Panc1 (cell line): Measurements from ENCODE around the gene DNAH7. TPM values are rescaled to one million over a fixed set of nuclear protein-coding genes. Genes with fewer than 3 reads are reported as not detected.

Source experiments
- ATAC-seq: fragments of 200-7000 bp; cut with Tn5 transposase; 2 replicates; pipeline ENCODE4 v1.9.1; 2020; ENCODE audit warnings: mild to moderate bottlenecking, moderate library complexity
- BruUV-seq: library from RNA; stranded (reverse); fragments of 400-500 nt; replicated peaks from 2 replicates; lab custom pipeline; 2021; lab: Mats Ljungman, UMichigan
- CTCF ChIA-PET: fragments of 300-600 bp; sonication (Branson Sonifier 250); formaldehyde crosslinking; loops from one replicate; lab custom pipeline; 2022; ENCODE audit warnings: antibody characterized with exemption; lab: Charles Lee
- POLR2A ChIA-PET: fragments of 300-600 bp; sonication (Branson Sonifier 250); formaldehyde crosslinking; loops from one replicate; lab custom pipeline; 2022; ENCODE audit warnings: antibody characterized with exemption; lab: Charles Lee
- DNase-seq: peaks from one replicate; pipeline ENCODE4 v3.0.0-alpha.2; 2010; ENCODE audit warnings: low read depth, low spot score
- H3K27ac ChIP-seq: 2 replicates; pipeline ENCODE4 v1.5.1; 2011; ENCODE audit warnings: mild to moderate bottlenecking, low read length, inconsistent platforms
- H3K27me3 ChIP-seq: fragments of 200-500 bp; sonication (Bioruptor generic); 2 replicates; pipeline ENCODE4 v1.6.0; 2014; ENCODE audit warnings: low read length, inconsistent platforms; ENCODE audit not compliant: control insufficient read depth, insufficient read depth
- H3K36me3 ChIP-seq: fragments of 200-500 bp; sonication (Bioruptor generic); 2 replicates; pipeline ENCODE4 v1.5.1; 2014; ENCODE audit warnings: inconsistent platforms, mild to moderate bottlenecking, low read length, moderate library complexity; ENCODE audit not compliant: control insufficient read depth, insufficient read depth
- H3K4me1 ChIP-seq: 2 replicates; pipeline ENCODE4 v1.5.1; 2011; ENCODE audit warnings: inconsistent platforms, mild to moderate bottlenecking, low read length, moderate library complexity; ENCODE audit not compliant: control insufficient read depth, insufficient read depth
- H3K4me3 ChIP-seq, 2 experiments: 2 replicates each; pipeline ENCODE4 v1.5.1; 2011 to 2012; ENCODE audit warnings: low read depth in 2 of 2, low read length in 2 of 2, mild to moderate bottlenecking in 2 of 2, inconsistent platforms in 1 of 2, moderate library complexity in 1 of 2
- H3K9me3 ChIP-seq: fragments of 200-500 bp; sonication (Bioruptor generic); 2 replicates; pipeline ENCODE4 v1.5.1; 2014; ENCODE audit warnings: low read depth, mild to moderate bottlenecking, inconsistent platforms, low read length, moderate library complexity; ENCODE audit not compliant: control insufficient read depth, insufficient read depth
- CTCF ChIP-seq: fragments of 450-650 bp; IDR thresholded peaks from 2 replicates; pipeline ENCODE4 v1.5.1; 2017; ENCODE audit warnings: mild to moderate bottlenecking
- POLR2AphosphoS5 ChIP-seq: IDR thresholded peaks from 2 replicates; pipeline ENCODE4 v1.6.1; 2012; ENCODE audit warnings: mild to moderate bottlenecking, low read depth, low read length, moderate library complexity
- SIN3A ChIP-seq: IDR thresholded peaks from 2 replicates; pipeline ENCODE4 v1.6.1; 2012; ENCODE audit warnings: low read depth, mild to moderate bottlenecking, low read length, moderate library complexity, borderline replicate concordance; ENCODE audit not compliant: insufficient read depth
- TCF7L2 ChIP-seq: IDR thresholded peaks from 2 replicates; pipeline ENCODE4 v1.6.1; 2011; ENCODE audit warnings: mild to moderate bottlenecking, low read depth, low read length, inconsistent platforms
- in situ Hi-C: cut with HindIII; loops from 2 replicates; pipeline ENCODE4 v1.10.0; 2016; ENCODE audit warnings: low sequenced_read_pairs, low pct_unique_long_range_greater_than_20kb
- intact Hi-C: fragments of 100-400 bp; cut with micrococcal nuclease; formaldehyde crosslinking; loops from one replicate; pipeline ENCODE4 v1.10.0; 2022; ENCODE audit not compliant: unreplicated experiment
- total RNA-seq: library from RNA; stranded (reverse); gene quantifications from one replicate; pipeline ENCODE4 v1.2.1, GENCODE V29; 2021; ENCODE audit not compliant: unreplicated experiment
- TF ChIP-seq, protein P1 (sequence below), 2 experiments: IDR thresholded peaks; 2 replicates each; pipeline ENCODE4 v1.6.1; 2011 to 2012; ENCODE audit warnings: low read depth in 2 of 2, control low read depth in 1 of 2, low read length in 1 of 2, mild to moderate bottlenecking in 1 of 2, moderate library complexity in 1 of 2; ENCODE audit not compliant: insufficient read depth in 1 of 2

Gene DNAH7
- total RNA-seq, 1 experiment from 2014 or later, result 0.98 TPM

GRCh38 chr2:195857132-195857531 is 211.5 kb downstream of the DNAH7 start:
- POLR2A ChIA-PET, result no interaction called here
- Histone ChIP-seq H3K4me1 (no peaks in the 10 kb centered on the region), H3K4me3 (no peak overlapping the region), H3K9me3 (no peaks in the 10 kb centered on the region), H3K36me3 (no peaks in the 10 kb centered on the region; the same call in 1 of the 2 replicates), H3K27ac (no peak overlapping the region), H3K27me3 (no peaks in the 10 kb centered on the region)
- in situ Hi-C loops (no loop called here), intact Hi-C loops (no loop called here)
- no TSS peak for BruUV-seq
- no peak for ATAC-seq
- DNase-seq, result no peak
- CTCF ChIA-PET, result no interaction called here
- TF ChIP-seq SIN3A (no peak), TCF7L2 (no peak), CTCF (no peak), POLR2AphosphoS5 (no peak)
- TF ChIP-seq, protein P1, sequence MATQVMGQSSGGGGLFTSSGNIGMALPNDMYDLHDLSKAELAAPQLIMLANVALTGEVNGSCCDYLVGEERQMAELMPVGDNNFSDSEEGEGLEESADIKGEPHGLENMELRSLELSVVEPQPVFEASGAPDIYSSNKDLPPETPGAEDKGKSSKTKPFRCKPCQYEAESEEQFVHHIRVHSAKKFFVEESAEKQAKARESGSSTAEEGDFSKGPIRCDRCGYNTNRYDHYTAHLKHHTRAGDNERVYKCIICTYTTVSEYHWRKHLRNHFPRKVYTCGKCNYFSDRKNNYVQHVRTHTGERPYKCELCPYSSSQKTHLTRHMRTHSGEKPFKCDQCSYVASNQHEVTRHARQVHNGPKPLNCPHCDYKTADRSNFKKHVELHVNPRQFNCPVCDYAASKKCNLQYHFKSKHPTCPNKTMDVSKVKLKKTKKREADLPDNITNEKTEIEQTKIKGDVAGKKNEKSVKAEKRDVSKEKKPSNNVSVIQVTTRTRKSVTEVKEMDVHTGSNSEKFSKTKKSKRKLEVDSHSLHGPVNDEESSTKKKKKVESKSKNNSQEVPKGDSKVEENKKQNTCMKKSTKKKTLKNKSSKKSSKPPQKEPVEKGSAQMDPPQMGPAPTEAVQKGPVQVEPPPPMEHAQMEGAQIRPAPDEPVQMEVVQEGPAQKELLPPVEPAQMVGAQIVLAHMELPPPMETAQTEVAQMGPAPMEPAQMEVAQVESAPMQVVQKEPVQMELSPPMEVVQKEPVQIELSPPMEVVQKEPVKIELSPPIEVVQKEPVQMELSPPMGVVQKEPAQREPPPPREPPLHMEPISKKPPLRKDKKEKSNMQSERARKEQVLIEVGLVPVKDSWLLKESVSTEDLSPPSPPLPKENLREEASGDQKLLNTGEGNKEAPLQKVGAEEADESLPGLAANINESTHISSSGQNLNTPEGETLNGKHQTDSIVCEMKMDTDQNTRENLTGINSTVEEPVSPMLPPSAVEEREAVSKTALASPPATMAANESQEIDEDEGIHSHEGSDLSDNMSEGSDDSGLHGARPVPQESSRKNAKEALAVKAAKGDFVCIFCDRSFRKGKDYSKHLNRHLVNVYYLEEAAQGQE (IDR thresholded peaks at IDR 0.05; ENCODE audit: insufficient read depth in 1 of 2, low read depth in 2 of 2, low read length in 1 of 2), result no peak

DNA sequence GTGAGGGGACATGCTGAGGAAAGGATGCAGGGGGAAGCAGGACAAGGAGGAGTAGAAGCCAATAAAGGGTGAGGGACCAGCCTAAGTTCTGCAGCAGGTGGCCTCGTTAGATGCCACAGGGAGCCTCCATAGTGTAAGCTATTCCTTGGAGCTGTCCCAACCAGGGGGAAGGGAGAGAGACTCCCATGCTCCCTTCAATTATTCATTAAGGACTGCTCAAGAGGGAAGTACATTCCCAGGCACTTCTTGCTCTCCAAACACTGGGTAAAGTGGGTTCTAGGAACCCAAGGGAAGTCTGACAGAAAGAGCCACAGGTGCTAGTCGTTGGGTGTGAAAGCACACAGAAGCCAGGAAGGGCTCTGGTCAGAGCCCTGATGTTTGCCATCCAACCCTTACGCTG is 217.9 kb downstream of the DNAH7 start:
- in situ Hi-C loops, result no loop called here
- DNase-seq, result no peak
- Histone ChIP-seq H3K27me3 (no peaks in the 10 kb centered on the region), H3K27ac (no peak overlapping the region), H3K4me3 (no peak overlapping the region), H3K9me3 (no peaks in the 10 kb centered on the region), H3K36me3 (no peaks in the 10 kb centered on the region), H3K4me1 (no peaks in the 10 kb centered on the region)
- BruUV-seq, result no TSS peak
- POLR2A ChIA-PET, result no interaction called here
- ATAC-seq, result no peak
- no peak for TF ChIP-seq CTCF
- TF ChIP-seq POLR2AphosphoS5, result no peak
- TF ChIP-seq TCF7L2, result no peak
- no peak for TF ChIP-seq SIN3A
- TF ChIP-seq, protein P1 (IDR thresholded peaks at IDR 0.05; ENCODE audit: insufficient read depth in 1 of 2, low read depth in 2 of 2, low read length in 1 of 2), result no peak
- CTCF ChIA-PET, result no interaction called here
- intact Hi-C loops, result no loop called here
